Keratinocyte (primary cell): ENCODE data around the gene NRG3. TPM values are rescaled to one million over a fixed set of nuclear protein-coding genes. Genes with fewer than 3 reads are reported as not detected.

Experiments used
- DNase-seq: peaks from one replicate; pipeline ENCODE4 v3.0.0-alpha.2; 2011; ENCODE audit warnings: low read depth, missing footprints, low spot score
- FAIRE-seq: peaks from 2 replicates; lab custom pipeline; 2011; peaks lifted over from hg19 to GRCh38; lab: Jason Lieb, UNC
- H2AFZ ChIP-seq: 2 replicates; pipeline ENCODE4 v1.6.0; 2012; ENCODE audit warnings: low read length, control low read depth, inconsistent platforms; ENCODE audit not compliant: control insufficient read depth
- H3K27ac ChIP-seq: 2 replicates; pipeline ENCODE4 v1.5.1; 2011; ENCODE audit warnings: low read length; ENCODE audit not compliant: control insufficient read depth, insufficient read depth
- H3K27me3 ChIP-seq: 3 replicates; pipeline ENCODE4 v1.6.0; 2011; ENCODE audit warnings: low read length; ENCODE audit not compliant: control insufficient read depth, insufficient read depth; ENCODE audit errors: extremely low read depth
- H3K36me3 ChIP-seq, 2 experiments: 2 replicates in 1 of 2; 3 replicates in 1 of 2; pipeline ENCODE4 v1.5.1; 2011; ENCODE audit warnings: low read length in 2 of 2, mild to moderate bottlenecking in 1 of 2; ENCODE audit not compliant: control insufficient read depth in 2 of 2, insufficient read depth in 2 of 2; ENCODE audit errors: extremely low read depth in 1 of 2
- H3K4me1 ChIP-seq: 3 replicates; pipeline ENCODE4 v1.5.1; 2011; ENCODE audit warnings: low read length; ENCODE audit not compliant: control insufficient read depth, insufficient read depth; ENCODE audit errors: extremely low read depth
- H3K4me2 ChIP-seq: 3 replicates; pipeline ENCODE4 v1.6.0; 2011; ENCODE audit warnings: low read depth, low read length; ENCODE audit not compliant: control insufficient read depth, insufficient read depth; ENCODE audit errors: extremely low read depth
- H3K4me3 ChIP-seq, 3 experiments: fragments of 200-600 bp in 1 of 3; sonication (generic) in 1 of 3; 2 replicates in 2 of 3; 3 replicates in 1 of 3; pipeline ENCODE4 v1.5.1; 2011 to 2016; ENCODE audit warnings: low read length in 3 of 3, mild to moderate bottlenecking in 3 of 3, control low read depth in 2 of 3, inconsistent platforms in 1 of 3, low read depth in 1 of 3, mixed read lengths in 1 of 3, mixed run types in 1 of 3, moderate library complexity in 1 of 3; ENCODE audit not compliant: control insufficient read depth in 2 of 3, insufficient read depth in 2 of 3; ENCODE audit errors: extremely low read depth in 1 of 3
- H3K79me2 ChIP-seq: 2 replicates; pipeline ENCODE4 v1.6.0; 2012; ENCODE audit warnings: low read length; ENCODE audit not compliant: control insufficient read depth, insufficient read depth
- H3K9ac ChIP-seq: 3 replicates; pipeline ENCODE4 v1.6.0; 2011; ENCODE audit warnings: low read length; ENCODE audit not compliant: control insufficient read depth, insufficient read depth; ENCODE audit errors: extremely low read depth
- H3K9me1 ChIP-seq: 3 replicates; pipeline ENCODE4 v1.6.0; 2011; ENCODE audit warnings: low read length; ENCODE audit not compliant: control insufficient read depth, insufficient read depth; ENCODE audit errors: extremely low read depth
- H3K9me3 ChIP-seq: 2 replicates; pipeline ENCODE4 v1.5.1; 2012; ENCODE audit warnings: low read depth, low read length; ENCODE audit not compliant: control insufficient read depth
- H4K20me1 ChIP-seq: 3 replicates; pipeline ENCODE4 v1.6.0; 2011; ENCODE audit warnings: low read length; ENCODE audit not compliant: control insufficient read depth, insufficient read depth; ENCODE audit errors: extremely low read depth
- EZH2 ChIP-seq: IDR thresholded peaks from one replicate; pipeline ENCODE4 v1.6.1; 2012; ENCODE audit warnings: inconsistent platforms, mild to moderate bottlenecking, low read length, moderate library complexity
- dilution Hi-C: fragments of 300-500 bp; cut with MboI; formaldehyde crosslinking; loops from one replicate; pipeline ENCODE4 v1.7.0; 2020; ENCODE audit warnings: low sequenced_read_pairs; ENCODE audit not compliant: extremely low pct_ligation_motif_present
- polyA plus RNA-seq, 5 experiments: library from polyadenylated mRNA; depleted of rRNA in 3 of 5; stranded (reverse) in 3 of 5; stranded (forward) in 1 of 5; unstranded in 1 of 5; fragments of >200 nt; gene quantifications; 1 replicate in 1 of 5; 2 replicates in 3 of 5; 3 replicates in 1 of 5; pipeline versions ENCODE4 v1.2.1 to v1.2.3, GENCODE V29; 2011 to 2012; ENCODE audit warnings: missing spikeins in 2 of 5, low read depth in 1 of 5, low replicate concordance in 1 of 5
- TF ChIP-seq, protein P1 (sequence below), 3 experiments: IDR thresholded peaks in 1 of 3; conservative IDR thresholded peaks in 1 of 3; optimal IDR thresholded peaks in 1 of 3; 2 replicates in 2 of 3; 3 replicates in 1 of 3; pipeline versions ENCODE3 to v1.5.1; 2011; ENCODE audit warnings: low read length in 3 of 3, mild to moderate bottlenecking in 3 of 3, moderate library complexity in 2 of 3, control low read depth in 1 of 3, inconsistent platforms in 1 of 3; ENCODE audit not compliant: insufficient read depth in 2 of 3; ENCODE audit errors: extremely low read depth in 1 of 3

The NRG3 gene
- polyA plus RNA-seq, 1 donor (not counting 4 experiments of a cell fraction or from before 2014, with no cell fraction given), result not detected

DNA sequence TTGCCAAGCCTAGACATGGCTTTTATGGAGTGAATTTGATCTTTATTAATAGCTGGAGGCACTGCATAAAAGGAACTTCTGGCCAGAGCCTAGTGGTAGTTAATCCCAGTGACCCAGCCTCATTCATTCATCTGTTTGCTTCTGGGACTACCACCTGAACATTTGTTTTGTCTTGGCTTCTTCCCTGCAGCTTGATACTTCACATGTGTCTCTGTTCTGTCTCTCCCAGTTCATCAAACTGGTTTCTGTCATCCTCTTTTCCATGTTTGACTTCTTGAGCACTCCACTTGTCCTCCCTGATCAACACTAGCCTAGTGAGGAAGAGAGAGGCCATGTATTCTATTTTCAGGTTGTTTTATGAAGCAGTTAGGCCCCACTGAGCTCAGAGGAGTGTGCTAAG is 163.6 kb downstream of the NRG3 start:
- H3K4me3 ChIP-seq, result no peak overlapping the region
- no peak overlapping the region for H3K4me2 ChIP-seq
- dilution Hi-C loops, result no loop called here
- no peaks in the 10 kb centered on the region for H3K79me2 ChIP-seq
- H3K9me3 ChIP-seq, result no peaks in the 10 kb centered on the region
- no peak for TF ChIP-seq EZH2
- TF ChIP-seq, protein P1, sequence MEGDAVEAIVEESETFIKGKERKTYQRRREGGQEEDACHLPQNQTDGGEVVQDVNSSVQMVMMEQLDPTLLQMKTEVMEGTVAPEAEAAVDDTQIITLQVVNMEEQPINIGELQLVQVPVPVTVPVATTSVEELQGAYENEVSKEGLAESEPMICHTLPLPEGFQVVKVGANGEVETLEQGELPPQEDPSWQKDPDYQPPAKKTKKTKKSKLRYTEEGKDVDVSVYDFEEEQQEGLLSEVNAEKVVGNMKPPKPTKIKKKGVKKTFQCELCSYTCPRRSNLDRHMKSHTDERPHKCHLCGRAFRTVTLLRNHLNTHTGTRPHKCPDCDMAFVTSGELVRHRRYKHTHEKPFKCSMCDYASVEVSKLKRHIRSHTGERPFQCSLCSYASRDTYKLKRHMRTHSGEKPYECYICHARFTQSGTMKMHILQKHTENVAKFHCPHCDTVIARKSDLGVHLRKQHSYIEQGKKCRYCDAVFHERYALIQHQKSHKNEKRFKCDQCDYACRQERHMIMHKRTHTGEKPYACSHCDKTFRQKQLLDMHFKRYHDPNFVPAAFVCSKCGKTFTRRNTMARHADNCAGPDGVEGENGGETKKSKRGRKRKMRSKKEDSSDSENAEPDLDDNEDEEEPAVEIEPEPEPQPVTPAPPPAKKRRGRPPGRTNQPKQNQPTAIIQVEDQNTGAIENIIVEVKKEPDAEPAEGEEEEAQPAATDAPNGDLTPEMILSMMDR (optimal IDR thresholded peaks at IDR 0.05 in 1 of 3, IDR thresholded peaks at IDR 0.05 in 1 of 3, conservative IDR thresholded peaks at IDR 0.05 in 1 of 3; ENCODE audit: extremely low read depth in 1 of 3, insufficient read depth in 2 of 3, low read length in 3 of 3), result no peak
- H2AFZ ChIP-seq, result no peak overlapping the region
- H3K27ac ChIP-seq, result no peak overlapping the region
- H3K36me3 ChIP-seq, result no peaks in the 10 kb centered on the region
- H3K9ac ChIP-seq, result no peak overlapping the region
- no peaks in the 10 kb centered on the region for H3K4me1 ChIP-seq
- H4K20me1 ChIP-seq, result no peaks in the 10 kb centered on the region
- FAIRE-seq, result no peak
- H3K9me1 ChIP-seq, result no peaks in the 10 kb centered on the region
- no peaks in the 10 kb centered on the region for H3K27me3 ChIP-seq
- DNase-seq, result no peak

DNA sequence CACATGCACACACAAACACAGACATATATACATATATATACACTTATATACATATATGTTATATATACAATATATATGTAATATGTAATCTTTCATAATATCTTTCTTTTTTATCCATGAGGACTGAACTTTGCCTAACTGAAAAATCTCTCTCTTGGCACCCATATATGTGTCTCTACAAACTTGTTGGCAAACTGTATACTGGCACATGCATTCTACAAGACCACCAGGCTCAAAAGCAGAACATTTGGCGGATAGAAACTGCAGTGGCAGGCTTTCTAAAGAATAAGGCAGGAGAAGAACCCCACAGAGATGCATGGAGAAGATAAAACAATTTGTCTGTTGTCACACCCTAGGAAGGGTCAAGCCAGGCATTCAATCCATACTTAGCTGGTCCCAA is 165.3 kb downstream of the NRG3 start:
- no peak for TF ChIP-seq EZH2
- TF ChIP-seq, protein P1 (optimal IDR thresholded peaks at IDR 0.05 in 1 of 3, IDR thresholded peaks at IDR 0.05 in 1 of 3, conservative IDR thresholded peaks at IDR 0.05 in 1 of 3; ENCODE audit: extremely low read depth in 1 of 3, insufficient read depth in 2 of 3, low read length in 3 of 3), result no peak
- H3K4me1 ChIP-seq, result no peaks in the 10 kb centered on the region
- H4K20me1 ChIP-seq, result no peaks in the 10 kb centered on the region
- dilution Hi-C loops, result no loop called here
- no peaks in the 10 kb centered on the region for H3K9me1 ChIP-seq
- H3K27me3 ChIP-seq, result no peaks in the 10 kb centered on the region
- no peak overlapping the region for H2AFZ ChIP-seq
- no peak overlapping the region for H3K4me2 ChIP-seq
- H3K27ac ChIP-seq, result no peak overlapping the region
- H3K79me2 ChIP-seq, result no peaks in the 10 kb centered on the region
- no peak for FAIRE-seq
- H3K9ac ChIP-seq, result no peak overlapping the region
- DNase-seq, result no peak
- H3K4me3 ChIP-seq, result no peak overlapping the region
- no peaks in the 10 kb centered on the region for H3K36me3 ChIP-seq
- H3K9me3 ChIP-seq, result no peaks in the 10 kb centered on the region
